ENCODE results near the gene FKBP4. TPM values are rescaled to one million over a fixed set of nuclear protein-coding genes. Genes with fewer than 3 reads are reported as not detected.

FKBP4 gene
- total RNA-seq, 2 donors from 2014 or later: 139 to 253 TPM

- Histone ChIP-seq H3K9ac (ENCODE audit: extremely low read depth, low read length, poor library complexity, severe bottlenecking) (no peak overlapping the region), H3K36me3 (ENCODE audit: control insufficient read depth, insufficient read depth, low read length) (no peaks in the 10 kb centered on the region), H3K9me3 (ENCODE audit: control insufficient read depth, low read length) (no peaks in the 10 kb centered on the region), H3K27ac (ENCODE audit: low read depth, low read length) (no peak overlapping the region), H3K27me3 (ENCODE audit: control insufficient read depth, insufficient read depth, low read length, poor library complexity, severe bottlenecking) (peaks cover under 1% of the 10 kb centered on the region), H3K4me1 (ENCODE audit: control insufficient read depth, insufficient read depth, low read length) (no peaks in the 10 kb centered on the region), H3K4me3 (ENCODE audit: low read length) (no peak overlapping the region)
- Mint-ChIP-seq H3K27me3 (ENCODE audit: insufficient read depth) (peaks cover 3% of the 10 kb centered on the region), H3K9me3 (peaks cover 3% of the 10 kb centered on the region), H3K4me1 (peaks cover 13% of the 10 kb centered on the region), H3K27ac (no peak overlapping the region), H3K36me3 (ENCODE audit: low read depth) (no peaks in the 10 kb centered on the region), H3K4me3 (no peak overlapping the region)
- WGBS, 2 experiments (ENCODE audit: insufficient coverage in 1 of 2, insufficient read length in 1 of 2): 85 to 87% methylated on average over 13 to 19 of the region's 19 CpGs
- no peak for DNase-seq
- TF ChIP-seq, protein P1, sequence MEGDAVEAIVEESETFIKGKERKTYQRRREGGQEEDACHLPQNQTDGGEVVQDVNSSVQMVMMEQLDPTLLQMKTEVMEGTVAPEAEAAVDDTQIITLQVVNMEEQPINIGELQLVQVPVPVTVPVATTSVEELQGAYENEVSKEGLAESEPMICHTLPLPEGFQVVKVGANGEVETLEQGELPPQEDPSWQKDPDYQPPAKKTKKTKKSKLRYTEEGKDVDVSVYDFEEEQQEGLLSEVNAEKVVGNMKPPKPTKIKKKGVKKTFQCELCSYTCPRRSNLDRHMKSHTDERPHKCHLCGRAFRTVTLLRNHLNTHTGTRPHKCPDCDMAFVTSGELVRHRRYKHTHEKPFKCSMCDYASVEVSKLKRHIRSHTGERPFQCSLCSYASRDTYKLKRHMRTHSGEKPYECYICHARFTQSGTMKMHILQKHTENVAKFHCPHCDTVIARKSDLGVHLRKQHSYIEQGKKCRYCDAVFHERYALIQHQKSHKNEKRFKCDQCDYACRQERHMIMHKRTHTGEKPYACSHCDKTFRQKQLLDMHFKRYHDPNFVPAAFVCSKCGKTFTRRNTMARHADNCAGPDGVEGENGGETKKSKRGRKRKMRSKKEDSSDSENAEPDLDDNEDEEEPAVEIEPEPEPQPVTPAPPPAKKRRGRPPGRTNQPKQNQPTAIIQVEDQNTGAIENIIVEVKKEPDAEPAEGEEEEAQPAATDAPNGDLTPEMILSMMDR (conservative IDR thresholded peaks at IDR 0.05): no peak
Observed at GRCh38 chr12:2773199-2773875, 21.4 kb upstream of the FKBP4 start.

- no peaks in the 10 kb centered on the region for H3K9me3 ChIP-seq (ENCODE audit: control insufficient read depth, low read length)
- WGBS, 2 experiments (ENCODE audit: insufficient coverage in 1 of 2, insufficient read length in 1 of 2): 87 to 90% methylated on average over 5 to 8 of the region's 8 CpGs
- no peaks in the 10 kb centered on the region for H3K36me3 ChIP-seq (ENCODE audit: control insufficient read depth, insufficient read depth, low read length)
- no peak overlapping the region for H3K9ac ChIP-seq (ENCODE audit: extremely low read depth, low read length, poor library complexity, severe bottlenecking)
- DNase-seq: no peak
- Mint-ChIP-seq H3K9me3 (peaks cover 1% of the 10 kb centered on the region), H3K36me3 (ENCODE audit: low read depth) (no peaks in the 10 kb centered on the region), H3K4me1 (peaks cover 18% of the 10 kb centered on the region), H3K27me3 (ENCODE audit: insufficient read depth) (peaks cover 3% of the 10 kb centered on the region), H3K4me3 (no peak overlapping the region), H3K27ac (no peak overlapping the region)
- no peaks in the 10 kb centered on the region for H3K4me1 ChIP-seq (ENCODE audit: control insufficient read depth, insufficient read depth, low read length)
- H3K27ac ChIP-seq (ENCODE audit: low read depth, low read length): no peak overlapping the region
- no peaks in the 10 kb centered on the region for H3K27me3 ChIP-seq (ENCODE audit: control insufficient read depth, insufficient read depth, low read length, poor library complexity, severe bottlenecking)
- H3K4me3 ChIP-seq (ENCODE audit: low read length): no peak overlapping the region
- TF ChIP-seq, protein P1 (conservative IDR thresholded peaks at IDR 0.05): no peak
Observed at GRCh38 chr12:2775431-2775830, 19.3 kb upstream of the FKBP4 start.

DNA sequence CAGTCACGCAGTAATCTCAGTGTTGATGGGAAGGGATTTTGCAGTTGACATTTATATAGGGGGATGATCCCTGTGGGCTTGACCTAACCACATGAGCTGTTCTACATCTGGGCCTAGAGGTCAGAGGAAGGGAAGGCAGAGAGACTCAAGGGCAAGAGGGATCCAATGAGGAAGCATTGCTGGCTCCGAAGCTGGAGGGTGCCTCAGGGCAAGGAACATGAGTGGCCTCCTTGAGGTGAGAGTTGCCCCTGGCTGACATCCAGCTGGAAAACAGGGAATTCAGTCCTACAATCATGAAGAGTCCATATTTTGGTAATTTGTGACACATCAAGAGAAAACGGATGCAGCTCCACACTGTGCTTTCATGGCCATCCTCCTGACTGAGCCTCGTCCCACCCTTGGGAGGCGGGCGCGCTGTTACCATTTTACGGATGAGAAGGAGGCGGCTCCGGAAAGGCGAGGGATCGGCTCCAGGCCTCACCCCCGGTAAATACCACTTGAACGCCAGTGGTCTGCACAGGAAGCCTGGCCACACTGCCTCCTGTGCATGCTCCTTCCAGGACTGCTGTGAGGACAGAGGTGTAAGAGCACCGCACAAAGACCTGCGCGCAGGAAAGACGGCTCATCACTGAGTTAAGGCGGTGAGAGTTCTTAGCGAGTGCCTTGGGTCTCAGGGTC is 18.5 kb upstream of the FKBP4 start:
- no peaks in the 10 kb centered on the region for H3K4me1 ChIP-seq (ENCODE audit: control insufficient read depth, insufficient read depth, low read length)
- TF ChIP-seq, protein P1 (conservative IDR thresholded peaks at IDR 0.05): no peak
- no peak overlapping the region for H3K27ac ChIP-seq (ENCODE audit: low read depth, low read length)
- no peaks in the 10 kb centered on the region for H3K9me3 ChIP-seq (ENCODE audit: control insufficient read depth, low read length)
- H3K27me3 ChIP-seq (ENCODE audit: control insufficient read depth, insufficient read depth, low read length, poor library complexity, severe bottlenecking): no peaks in the 10 kb centered on the region
- Mint-ChIP-seq H3K4me1 (peaks cover 18% of the 10 kb centered on the region), H3K9me3 (no peaks in the 10 kb centered on the region), H3K36me3 (ENCODE audit: low read depth) (no peaks in the 10 kb centered on the region), H3K27me3 (ENCODE audit: insufficient read depth) (peaks cover 3% of the 10 kb centered on the region), H3K27ac (no peak overlapping the region), H3K4me3 (no peak overlapping the region)
- no peak overlapping the region for H3K4me3 ChIP-seq (ENCODE audit: low read length)
- WGBS, 2 experiments (ENCODE audit: insufficient coverage in 1 of 2, insufficient read length in 1 of 2): 93 to 96% methylated on average over 19 to 20 of the region's 20 CpGs
- H3K9ac ChIP-seq (ENCODE audit: extremely low read depth, low read length, poor library complexity, severe bottlenecking): no peak overlapping the region
- DNase-seq: no peak
- no peaks in the 10 kb centered on the region for H3K36me3 ChIP-seq (ENCODE audit: control insufficient read depth, insufficient read depth, low read length)

All from endodermal cell (in vitro differentiated cells).